ENCODE measurements around the gene NDUFV3.
"Not testable (repeated sequence)": the region's sequence is repeated elsewhere in the genome, so short reads cannot be mapped to it uniquely, and the experiment has no call there.

Gene NDUFV3

DNA sequence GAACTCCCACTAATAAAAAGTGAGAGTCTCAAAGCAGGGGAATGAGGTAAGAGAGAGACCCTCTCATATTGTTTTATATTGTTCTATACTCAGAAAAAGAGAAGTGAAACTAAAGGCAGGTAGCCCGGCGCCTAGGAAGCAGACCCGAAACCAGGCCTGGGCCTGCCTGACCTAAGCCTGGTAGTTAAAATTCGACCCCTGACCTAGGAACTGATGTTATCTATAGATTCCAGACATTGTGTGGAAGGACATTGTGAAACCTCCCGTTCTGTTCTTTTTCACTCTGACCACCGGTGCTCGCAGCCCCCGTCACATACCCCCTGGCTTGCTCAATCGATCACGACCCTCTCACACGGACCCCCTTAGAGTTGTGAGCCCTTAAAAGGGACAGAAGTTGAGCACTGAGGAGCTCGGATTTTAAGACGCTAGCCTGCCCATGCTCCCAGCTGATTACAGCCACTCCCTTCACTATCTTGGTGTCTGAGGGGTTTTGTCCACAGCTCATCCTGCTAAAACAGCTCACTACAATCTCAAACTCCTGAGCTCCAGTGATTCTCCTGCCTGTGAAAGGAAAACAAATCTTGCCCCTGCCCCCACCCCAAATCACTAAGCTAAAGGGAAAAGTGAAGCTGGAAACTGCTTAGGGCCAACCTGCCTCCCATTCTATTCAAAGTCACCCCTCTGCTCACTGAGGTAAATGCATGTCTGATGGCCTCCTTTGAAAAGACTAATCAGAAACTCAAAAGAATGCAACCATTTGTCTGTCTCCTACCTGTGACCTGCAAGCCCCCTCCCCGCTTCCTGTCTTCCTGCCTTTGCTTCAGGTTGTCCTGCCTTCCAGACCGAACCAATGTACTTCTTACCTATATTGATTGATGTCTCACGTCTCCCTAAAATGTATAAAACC, 44.2 kb downstream of the NDUFV3 start:
- DNase-seq = not testable (repeated sequence)

- no peak for DNase-seq
Observed at GRCh38 chr21:42937960-42938605, 45.0 kb downstream of the NDUFV3 start.

- not testable (repeated sequence) for DNase-seq
Observed at GRCh38 chr21:42938606-42938995, 45.5 kb downstream of the NDUFV3 start.

- DNase-seq = peak; percentile 86 to 93 (median 86)
Observed at GRCh38 chr21:42939582-42940413, 46.7 kb downstream of the NDUFV3 start.

DNA sequence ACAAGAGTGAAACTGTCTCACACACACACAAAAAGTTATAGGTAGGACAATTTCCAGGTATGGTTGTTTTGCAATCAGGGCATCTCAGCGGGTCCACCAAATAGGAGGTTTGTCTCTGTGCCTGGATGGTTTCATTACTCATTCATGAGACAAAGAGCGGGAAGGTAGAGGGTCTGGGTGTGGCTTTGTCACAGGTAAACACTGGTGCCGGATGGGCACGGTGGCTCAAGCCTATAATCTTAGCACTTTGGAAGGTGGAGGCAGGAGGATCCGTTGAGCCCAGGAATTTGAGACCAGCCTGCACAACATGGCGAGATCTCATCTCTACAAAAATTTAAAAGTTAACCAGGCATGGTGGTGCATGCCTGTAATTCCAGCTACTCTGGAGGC, 48.6 kb downstream of the NDUFV3 start:
- no peak for DNase-seq

DNA sequence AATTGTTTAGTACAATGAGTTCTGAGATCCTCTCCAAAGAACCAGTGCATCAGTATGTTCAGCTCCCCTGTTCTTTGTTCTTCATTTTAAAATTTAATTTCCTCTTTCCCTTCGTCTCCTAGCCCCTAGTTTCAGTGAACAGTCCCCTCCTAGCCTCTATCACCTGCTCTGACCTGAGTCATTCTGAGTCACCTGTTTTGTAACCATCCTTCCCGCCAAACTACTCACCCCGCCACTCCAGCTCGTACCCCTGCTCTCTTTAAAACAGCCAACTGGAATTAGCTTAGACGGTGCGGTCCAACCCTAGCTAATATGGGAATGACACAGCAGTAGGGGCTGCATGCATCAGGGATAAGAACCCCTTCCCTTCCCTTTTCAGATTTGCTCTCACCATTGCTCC, 49.1 kb downstream of the NDUFV3 start:
- no peak for DNase-seq

GRCh38 chr21:42949094-42949755, 56.1 kb downstream of the NDUFV3 start:
- DNase-seq = not testable (repeated sequence)

DNA sequence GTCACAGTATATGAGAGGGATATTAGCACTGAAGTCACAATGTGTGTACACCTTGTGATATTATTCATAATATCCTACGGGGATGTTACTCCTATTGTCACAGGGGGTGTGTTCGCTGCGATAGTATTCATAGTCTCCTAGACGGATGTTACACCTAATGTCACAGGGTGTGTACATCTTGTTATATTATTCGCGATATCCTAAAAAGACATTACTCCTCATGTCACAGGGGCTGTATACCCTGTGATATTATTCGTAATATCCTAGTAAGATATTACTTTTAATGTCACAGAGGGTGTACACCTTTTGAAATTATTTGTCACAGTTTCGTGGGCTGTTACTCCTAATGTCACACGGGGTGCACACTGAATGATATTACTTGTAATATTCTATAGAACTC, 58.1 kb downstream of the NDUFV3 start:
- not testable (repeated sequence) for DNase-seq

DNA sequence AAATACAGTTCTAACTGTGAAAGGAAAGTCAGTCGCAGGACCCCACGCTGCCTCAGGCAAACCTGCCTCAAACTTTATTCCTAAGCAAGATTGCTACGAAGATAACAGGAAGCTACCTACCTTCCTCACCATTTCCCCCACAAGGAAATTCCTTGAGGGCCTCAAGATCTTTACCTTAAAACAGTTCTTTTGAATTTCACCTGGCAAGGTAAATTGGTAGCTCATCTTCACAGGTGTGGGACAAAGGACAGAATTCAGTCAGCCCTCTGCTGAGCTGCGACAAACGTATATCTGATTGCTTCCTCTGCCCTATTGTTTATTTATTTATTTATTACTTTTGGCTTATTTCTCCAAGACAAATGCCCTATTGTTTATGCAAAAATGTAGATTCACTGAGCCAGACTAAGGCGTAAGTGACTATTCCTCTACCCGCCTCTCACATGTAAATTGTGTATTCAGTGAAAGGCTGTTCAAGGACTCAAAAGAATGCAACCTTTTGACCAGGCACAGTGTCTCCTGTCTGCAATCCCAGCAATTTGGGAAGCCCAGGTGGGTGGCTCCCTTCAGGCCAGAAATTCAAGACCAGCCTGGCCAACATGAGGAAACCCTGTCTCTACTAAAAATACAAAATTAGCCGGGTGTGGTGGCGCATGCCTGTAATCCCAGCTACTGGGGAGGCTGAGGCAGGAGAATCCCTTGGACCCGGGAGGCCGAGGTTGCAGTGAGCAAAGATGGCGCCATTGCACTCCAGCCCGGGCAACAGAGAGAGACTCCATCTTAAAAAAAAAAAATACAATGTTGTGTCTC, 63.9 kb downstream of the NDUFV3 start:
- no peak for DNase-seq

DNA sequence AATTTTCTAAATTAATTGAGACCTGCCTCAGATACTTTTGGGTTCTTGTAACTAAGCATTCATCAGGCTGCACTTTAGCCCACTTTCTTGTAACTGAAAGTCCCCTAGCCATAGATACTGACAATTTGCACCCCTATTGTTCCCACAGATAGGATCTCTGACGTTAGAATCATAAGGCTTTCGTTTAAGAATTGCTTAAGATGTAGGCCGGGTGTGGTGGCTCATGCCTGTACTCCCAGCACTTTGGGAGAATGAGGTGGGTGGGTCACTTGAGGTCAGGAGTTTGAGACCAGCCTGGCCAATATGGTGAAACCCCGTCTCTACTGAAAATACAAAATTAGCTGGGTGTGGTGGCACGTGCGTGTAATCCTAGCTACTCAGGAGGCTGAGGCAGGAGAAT, 65.0 kb downstream of the NDUFV3 start:
- DNase-seq = not testable (repeated sequence)

- DNase-seq = no peak
Observed at GRCh38 chr21:42959728-42960127, 66.6 kb downstream of the NDUFV3 start.

DNA sequence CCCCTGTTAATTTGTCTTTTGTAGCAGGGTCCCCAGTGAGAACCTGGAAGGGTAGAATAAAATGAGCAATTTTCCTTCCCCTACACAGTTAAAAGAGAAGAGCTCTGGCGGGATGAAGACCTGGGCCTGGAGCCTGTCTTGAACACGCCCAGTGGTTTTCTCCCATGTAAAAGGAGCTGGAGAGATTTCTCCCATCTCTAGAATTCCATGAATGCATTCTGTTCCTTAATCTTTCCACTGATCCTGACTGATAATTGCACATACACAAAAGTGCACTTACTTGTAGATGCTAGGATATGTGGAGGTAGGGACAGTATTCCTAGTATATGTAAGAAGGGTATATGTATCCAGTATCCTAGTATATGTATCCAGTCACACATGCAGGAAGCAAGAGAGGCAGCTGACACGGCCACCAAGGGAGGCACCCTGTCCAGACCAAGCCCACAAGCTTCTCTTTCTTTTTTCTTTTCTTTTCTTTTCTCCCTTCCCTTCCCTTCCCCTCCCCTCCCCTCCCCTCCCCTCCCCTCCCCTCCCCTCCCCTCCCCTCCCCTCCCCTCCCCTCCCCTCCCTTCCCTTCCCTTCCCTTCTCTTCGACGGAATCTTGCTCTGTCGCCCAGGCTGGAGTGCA, 69.4 kb downstream of the NDUFV3 start:
- no peak for DNase-seq
